B cell (primary cell): ENCODE measurements around the gene MAD2L2. TPM values are rescaled to one million over a fixed set of nuclear protein-coding genes. Genes with fewer than 3 reads are reported as not detected.
"Not testable (repeated sequence)": the region's sequence is repeated elsewhere in the genome, so short reads cannot be mapped to it uniquely, and the experiment has no call there.

Experiments used
- ATAC-seq: fragments of 200-7000 bp; cut with Tn5 transposase; one replicate; pipeline ENCODE4 v1.10.0; 2021; ENCODE audit warnings: low read depth, mild to moderate bottlenecking, moderate number of reproducible peaks, moderate library complexity
- CTCF ChIA-PET: fragments of 350-600 bp; sonication (Branson Sonifier 250); formaldehyde crosslinking; loops from one replicate; lab custom pipeline; 2021; ENCODE audit warnings: antibody characterized with exemption, inconsistent platforms; lab: Charles Lee
- POLR2A ChIA-PET: fragments of 350-600 bp; sonication (Branson Sonifier 250); formaldehyde crosslinking; loops from one replicate; lab custom pipeline; 2021; ENCODE audit warnings: antibody characterized with exemption; lab: Charles Lee
- DNase-seq: peaks from one replicate; pipeline ENCODE4 v3.0.0; 2013
- H2AFZ ChIP-seq: 2 replicates; pipeline ENCODE4 v1.6.1; 2012; ENCODE audit warnings: mild to moderate bottlenecking, low read depth, low read length; ENCODE audit not compliant: insufficient read depth, poor library complexity, severe bottlenecking
- H3K27ac ChIP-seq, 2 donors: 1 replicate in 1 of 2; 2 replicates in 1 of 2; pipeline ENCODE4 v1.5.1; 2012 to 2013; ENCODE audit warnings: low read length in 2 of 2, mild to moderate bottlenecking in 2 of 2, moderate library complexity in 1 of 2
- H3K27me3 ChIP-seq, 4 experiments: fragments of 200-600 bp in 1 of 4; sonication (generic) in 1 of 4; replicated peaks in 1 of 4; 1 replicate in 2 of 4; 2 replicates in 2 of 4; pipeline versions ENCODE4 v1.6.1 to v1.7.0; 2013 to 2016; ENCODE audit warnings: low read length in 3 of 4, mild to moderate bottlenecking in 2 of 4, mixed read lengths in 1 of 4, moderate library complexity in 1 of 4; ENCODE audit not compliant: insufficient read depth in 4 of 4, control insufficient read depth in 3 of 4; ENCODE audit errors: control extremely low read depth in 1 of 4
- H3K36me3 ChIP-seq, 2 experiments: replicated peaks in 1 of 2; 1 replicate in 1 of 2; 2 replicates in 1 of 2; pipeline versions ENCODE4 v1.6.1 to v1.7.1; 2013; ENCODE audit warnings: low read length in 1 of 2; ENCODE audit not compliant: insufficient read depth in 2 of 2, control insufficient read depth in 1 of 2; ENCODE audit errors: control extremely low read depth in 1 of 2, extremely low read depth in 1 of 2
- H3K4me1 ChIP-seq, 2 donors: fragments of 200-600 bp in 1 of 2; sonication (generic) in 1 of 2; 1 replicate in 1 of 2; 2 replicates in 1 of 2; pipeline versions ENCODE4 v1.5.1 to v1.6.1; 2013 to 2017; ENCODE audit warnings: low read length in 2 of 2; ENCODE audit not compliant: control insufficient read depth in 2 of 2, insufficient read depth in 2 of 2
- H3K4me2 ChIP-seq: replicated peaks from 2 replicates; pipeline ENCODE3; 2012; ENCODE audit warnings: mild to moderate bottlenecking, low read depth, low read length; ENCODE audit not compliant: poor library complexity, severe bottlenecking
- H3K4me3 ChIP-seq, 5 experiments: fragments of 200-600 bp in 1 of 5; sonication (generic) in 1 of 5; 1 replicate in 3 of 5; 2 replicates in 2 of 5; pipeline versions ENCODE4 v1.5.1 to v1.7.0; 2011 to 2016; ENCODE audit warnings: low read length in 4 of 5, mild to moderate bottlenecking in 4 of 5, low read depth in 2 of 5, control low read depth in 1 of 5, moderate library complexity in 1 of 5; ENCODE audit not compliant: insufficient read depth in 1 of 5; ENCODE audit errors: control extremely low read depth in 1 of 5, extremely low read depth in 1 of 5
- H3K79me2 ChIP-seq: fragments of 200-600 bp; sonication (generic); one replicate; pipeline ENCODE4 v1.6.0; 2016; ENCODE audit warnings: low read length; ENCODE audit not compliant: control insufficient read depth, insufficient read depth
- H3K9ac ChIP-seq: fragments of 200-600 bp; sonication (generic); 2 replicates; pipeline ENCODE4 v1.6.1; 2017; ENCODE audit warnings: mild to moderate bottlenecking, low read length, moderate library complexity
- H3K9me3 ChIP-seq, 3 donors: one replicate each; pipeline versions ENCODE4 v1.6.1 to v1.7.1; 2013; ENCODE audit warnings: low read length in 2 of 3; ENCODE audit not compliant: control insufficient read depth in 2 of 3, insufficient read depth in 1 of 3; ENCODE audit errors: control extremely low read depth in 1 of 3
- H4K20me1 ChIP-seq: 2 replicates; pipeline ENCODE4 v1.6.0; 2012; ENCODE audit warnings: mild to moderate bottlenecking, low read length; ENCODE audit not compliant: insufficient read depth, control insufficient read depth, poor library complexity, severe bottlenecking
- H3K27ac Mint-ChIP-seq: one replicate; pipeline ENCODE4 v1.8.0; 2021; ENCODE audit warnings: mixed read lengths
- H3K27me3 Mint-ChIP-seq: one replicate; pipeline ENCODE4 v1.8.0; 2021; ENCODE audit warnings: mixed read lengths
- H3K4me1 Mint-ChIP-seq: one replicate; pipeline ENCODE4 v1.8.0; 2021; ENCODE audit warnings: mixed read lengths
- H3K4me3 Mint-ChIP-seq: one replicate; pipeline ENCODE4 v1.8.0; 2021; ENCODE audit warnings: mixed read lengths
- H3K9me3 Mint-ChIP-seq: one replicate; pipeline ENCODE4 v1.8.0; 2022; ENCODE audit warnings: mixed read lengths; ENCODE audit not compliant: insufficient read depth
- CTCF ChIP-seq: fragments of 200-600 bp; IDR thresholded peaks from one replicate; pipeline ENCODE4 v1.8.0; 2022; ENCODE audit warnings: antibody characterized with exemption, mild to moderate bottlenecking
- EZH2 ChIP-seq: IDR thresholded peaks from 2 replicates; pipeline ENCODE4 v1.6.1; 2012; ENCODE audit warnings: borderline replicate concordance, low read depth, mild to moderate bottlenecking, moderate library complexity, low read length; ENCODE audit not compliant: insufficient read depth, poor library complexity, severe bottlenecking
- WGBS: methylation state at CpG from one replicate; pipeline ENCODE4 v1.1.5; 2013; ENCODE audit warnings: missing lambda C conversion rate; ENCODE audit not compliant: insufficient coverage; 5-methylcytosine and 5-hydroxymethylcytosine counted together
- intact Hi-C: fragments of 100-400 bp; cut with micrococcal nuclease; formaldehyde crosslinking; loops from one replicate; pipeline ENCODE4 v1.10.0; 2022
- polyA plus RNA-seq: library from polyadenylated mRNA; depleted of rRNA; stranded (reverse); fragments of >200 nt; gene quantifications from 2 replicates; pipeline ENCODE4 v1.2.3, GENCODE V29; 2012
- total RNA-seq, 2 donors: library from RNA; stranded (reverse); fragments of 120-200 nt in 1 of 2; gene quantifications; 1 replicate in 1 of 2; 2 replicates in 1 of 2; pipeline versions ENCODE4 v1.2.3 to v1.2.4, GENCODE V29; 2013 to 2022

Gene MAD2L2
- total and polyA plus RNA-seq, 2 donors (not counting 1 experiment from before 2014, with no cell fraction given), result 29.0 to 42.2 TPM

- CTCF ChIA-PET, result interaction anchor here (0.6 to 18.9 kb wide), 25 partner anchors 8 to 605 kb away, joined by 3 to 231 read pairs (median 5); partner anchors contain the start of genes FBXO6 and MAD2L2
- H3K27me3 Mint-ChIP-seq, H3K27me3 ChIP-seq, H3K27ac Mint-ChIP-seq, H4K20me1 ChIP-seq, H3K9ac ChIP-seq, H3K9me3 ChIP-seq, H3K27ac ChIP-seq, H3K36me3 ChIP-seq, H3K4me1 ChIP-seq, H3K4me3 ChIP-seq, H2AFZ ChIP-seq, H3K4me2 ChIP-seq, H3K79me2 ChIP-seq, H3K4me1 Mint-ChIP-seq, POLR2A ChIA-PET, H3K4me3 Mint-ChIP-seq, H3K9me3 Mint-ChIP-seq: not testable (repeated sequence)
- TF ChIP-seq CTCF, result peak; percentile 96
- intact Hi-C loops, result loop anchor here (1.0 to 10.0 kb wide), 3 partner anchors 168 to 605 kb away; partner anchors contain the start of gene DISP3
- ATAC-seq (peak; percentile 79), DNase-seq (peak; percentile 81)
- WGBS, result 24% methylated on average over 6 of the region's 18 CpGs
These were observed 38.4 kb downstream of the MAD2L2 start for GRCh38 chr1:11642418-11643017.

GRCh38 chr1:11641776-11642305, 39.1 kb downstream of the MAD2L2 start:
- no peak for TF ChIP-seq CTCF
- TF ChIP-seq EZH2, result no peak
- H3K27ac Mint-ChIP-seq, result no peak overlapping the region
- Histone ChIP-seq H3K27ac (no peak overlapping the region), H3K4me2 (no peak overlapping the region), H3K9ac (no peak overlapping the region), H3K9me3 (peaks cover 0 to 3% (median 0%) of the 10 kb centered on the region in 3 donors), H3K36me3 (no peaks in the 10 kb centered on the region), H2AFZ (no peak overlapping the region), H3K27me3 (peaks cover 0 to 3% (median 1%) of the 10 kb centered on the region in 4 experiments), H3K4me3 (no peak overlapping the region), H3K4me1 (no peaks in the 10 kb centered on the region), H4K20me1 (no peaks in the 10 kb centered on the region), H3K79me2 (no peaks in the 10 kb centered on the region)
- CTCF ChIA-PET, result interaction anchor here (0.7 to 18.9 kb wide), 20 partner anchors 9 to 950 kb away, joined by 3 to 231 read pairs (median 6); partner anchors contain the start of genes FBXO6 and MAD2L2
- peaks cover 8% of the 10 kb centered on the region for H3K27me3 Mint-ChIP-seq
- no peaks in the 10 kb centered on the region for H3K4me1 Mint-ChIP-seq
- no peak for ATAC-seq
- H3K4me3 Mint-ChIP-seq, result no peak overlapping the region
- DNase-seq, result no peak
- H3K9me3 Mint-ChIP-seq, result no peaks in the 10 kb centered on the region
- intact Hi-C loops, result loop anchor here (1.0 to 10.0 kb wide), 3 partner anchors 167 to 605 kb away; partner anchors contain the start of gene DISP3
- POLR2A ChIA-PET, result no interaction called here
- 56% methylated on average over 3 of the region's 5 CpGs for WGBS
